Karpas-422 (cell line): ENCODE measurements around the gene AGBL4. TPM values are rescaled to one million over a fixed set of nuclear protein-coding genes. Genes with fewer than 3 reads are reported as not detected.

Source experiments
- DNase-seq: peaks from one replicate; pipeline ENCODE4 v3.0.0-alpha.2; 2015
- H2AFZ ChIP-seq: fragments of 200-600 bp; sonication (generic); 2 replicates; pipeline ENCODE4 v1.6.1; 2014; ENCODE audit warnings: antibody characterized with exemption, low read length, mixed read lengths
- H3K27ac ChIP-seq: fragments of 200-600 bp; sonication (generic); 2 replicates; pipeline ENCODE4 v1.5.1; 2014; ENCODE audit warnings: mild to moderate bottlenecking, low read length, moderate library complexity
- H3K27me3 ChIP-seq: fragments of 200-600 bp; sonication (generic); 2 replicates; pipeline ENCODE4 v1.6.1; 2014; ENCODE audit warnings: low read length, mixed read lengths
- H3K36me3 ChIP-seq: fragments of 200-600 bp; sonication (generic); 2 replicates; pipeline ENCODE4 v1.6.1; 2014; ENCODE audit warnings: low read length, mixed read lengths; ENCODE audit not compliant: insufficient read depth
- H3K4me1 ChIP-seq: fragments of 200-600 bp; sonication (generic); 2 replicates; pipeline ENCODE4 v1.6.1; 2014; ENCODE audit warnings: mild to moderate bottlenecking, low read length, mixed read lengths
- H3K4me2 ChIP-seq: fragments of 200-600 bp; sonication (generic); 2 replicates; pipeline ENCODE4 v1.6.1; 2014; ENCODE audit warnings: low read length, low read depth, mild to moderate bottlenecking; ENCODE audit not compliant: poor library complexity, severe bottlenecking
- H3K4me3 ChIP-seq: fragments of 200-600 bp; sonication (generic); 2 replicates; pipeline ENCODE4 v1.5.1; 2014; ENCODE audit warnings: mild to moderate bottlenecking, antibody characterized with exemption, low read length, mixed read lengths
- H3K79me2 ChIP-seq: fragments of 200-600 bp; sonication (generic); 2 replicates; pipeline ENCODE4 v1.6.1; 2014; ENCODE audit warnings: mild to moderate bottlenecking, low read length, mixed read lengths
- H3K9ac ChIP-seq: fragments of 200-600 bp; sonication (generic); 2 replicates; pipeline ENCODE4 v1.6.0; 2014; ENCODE audit warnings: low read length
- H3K9me2 ChIP-seq: fragments of 200-600 bp; sonication (generic), shearing (Covaris generic); replicated peaks from 2 replicates; pipeline ENCODE4 v1.6.0; 2014; ENCODE audit warnings: mild to moderate bottlenecking, low read length, moderate library complexity; ENCODE audit not compliant: insufficient read depth
- H3K9me3 ChIP-seq: fragments of 300-700, 200-600 bp; sonication (generic); 2 replicates; pipeline ENCODE4 v1.6.1; 2014; ENCODE audit warnings: low read length, mixed read lengths
- H4K20me1 ChIP-seq: fragments of 200-600 bp; sonication (generic); 2 replicates; pipeline ENCODE4 v1.6.1; 2014; ENCODE audit warnings: mild to moderate bottlenecking, antibody characterized with exemption, low read length, low read depth; ENCODE audit not compliant: insufficient read depth
- total RNA-seq: library from RNA; depleted of rRNA; stranded (reverse); fragments of >200 nt; shearing (Covaris generic); gene quantifications from 2 replicates; pipeline ENCODE4 v1.2.3, GENCODE V29; 2014; ENCODE audit warnings: low replicate concordance

Gene AGBL4
- total RNA-seq, 1 experiment from 2014 or later: not detected

- H3K27ac ChIP-seq: no peak overlapping the region
- H3K9ac ChIP-seq: no peak overlapping the region
- no peaks in the 10 kb centered on the region for H3K4me1 ChIP-seq
- H3K27me3 ChIP-seq: no peaks in the 10 kb centered on the region
- H3K9me3 ChIP-seq: no peaks in the 10 kb centered on the region
- H2AFZ ChIP-seq: no peak overlapping the region
- no peak for DNase-seq
- no peaks in the 10 kb centered on the region for H4K20me1 ChIP-seq
- H3K79me2 ChIP-seq: no peaks in the 10 kb centered on the region
- no peaks in the 10 kb centered on the region for H3K36me3 ChIP-seq
- no peak overlapping the region for H3K4me3 ChIP-seq
- no peaks in the 10 kb centered on the region for H3K9me2 ChIP-seq
- H3K4me2 ChIP-seq: no peak overlapping the region
Observed at GRCh38 chr1:48920851-48921250, 1102.9 kb downstream of the AGBL4 start.

GRCh38 chr1:48917901-48918603, 1105.7 kb downstream of the AGBL4 start:
- Histone ChIP-seq H3K27me3 (no peaks in the 10 kb centered on the region), H3K36me3 (no peaks in the 10 kb centered on the region), H3K9me3 (no peaks in the 10 kb centered on the region), H3K4me3 (no peak overlapping the region), H3K4me2 (no peak overlapping the region), H3K4me1 (no peaks in the 10 kb centered on the region), H3K9me2 (no peaks in the 10 kb centered on the region), H3K79me2 (no peaks in the 10 kb centered on the region), H2AFZ (no peak overlapping the region), H3K9ac (no peak overlapping the region), H3K27ac (no peak overlapping the region), H4K20me1 (no peaks in the 10 kb centered on the region)
- no peak for DNase-seq

- DNase-seq: no peak
- no peaks in the 10 kb centered on the region for H3K9me2 ChIP-seq
- no peaks in the 10 kb centered on the region for H3K9me3 ChIP-seq
- H2AFZ ChIP-seq: no peak overlapping the region
- no peaks in the 10 kb centered on the region for H3K4me1 ChIP-seq
- H3K4me3 ChIP-seq: no peak overlapping the region
- H4K20me1 ChIP-seq: no peaks in the 10 kb centered on the region
- H3K9ac ChIP-seq: no peak overlapping the region
- no peak overlapping the region for H3K4me2 ChIP-seq
- H3K79me2 ChIP-seq: no peaks in the 10 kb centered on the region
- H3K36me3 ChIP-seq: no peaks in the 10 kb centered on the region
- no peak overlapping the region for H3K27ac ChIP-seq
- no peaks in the 10 kb centered on the region for H3K27me3 ChIP-seq
Observed at GRCh38 chr1:48917070-48917454, 1106.7 kb downstream of the AGBL4 start.

- no peak overlapping the region for H3K4me2 ChIP-seq
- H3K4me3 ChIP-seq: no peak overlapping the region
- H3K36me3 ChIP-seq: no peaks in the 10 kb centered on the region
- H3K9ac ChIP-seq: no peak overlapping the region
- H4K20me1 ChIP-seq: no peaks in the 10 kb centered on the region
- H2AFZ ChIP-seq: no peak overlapping the region
- no peaks in the 10 kb centered on the region for H3K9me2 ChIP-seq
- DNase-seq: peak; percentile 66
- no peaks in the 10 kb centered on the region for H3K9me3 ChIP-seq
- no peaks in the 10 kb centered on the region for H3K79me2 ChIP-seq
- no peaks in the 10 kb centered on the region for H3K4me1 ChIP-seq
- H3K27me3 ChIP-seq: no peaks in the 10 kb centered on the region
- H3K27ac ChIP-seq: no peak overlapping the region
Observed at GRCh38 chr1:48916130-48917069, 1107.4 kb downstream of the AGBL4 start.

- Histone ChIP-seq H2AFZ (no peak overlapping the region), H3K4me2 (no peak overlapping the region), H3K9ac (no peak overlapping the region), H3K9me3 (no peaks in the 10 kb centered on the region), H3K79me2 (no peaks in the 10 kb centered on the region), H3K36me3 (no peaks in the 10 kb centered on the region), H3K27ac (no peak overlapping the region), H3K4me1 (no peaks in the 10 kb centered on the region), H3K27me3 (no peaks in the 10 kb centered on the region), H3K4me3 (no peak overlapping the region), H3K9me2 (no peaks in the 10 kb centered on the region), H4K20me1 (no peaks in the 10 kb centered on the region)
- DNase-seq: no peak
Observed at GRCh38 chr1:48908606-48909005, 1115.1 kb downstream of the AGBL4 start.

GRCh38 chr1:48906729-48907128, 1117.0 kb downstream of the AGBL4 start:
- H3K9me3 ChIP-seq: no peaks in the 10 kb centered on the region
- H3K9ac ChIP-seq: no peak overlapping the region
- no peaks in the 10 kb centered on the region for H3K36me3 ChIP-seq
- no peaks in the 10 kb centered on the region for H3K9me2 ChIP-seq
- H3K4me3 ChIP-seq: no peak overlapping the region
- H3K27ac ChIP-seq: no peak overlapping the region
- H2AFZ ChIP-seq: no peak overlapping the region
- no peaks in the 10 kb centered on the region for H3K79me2 ChIP-seq
- H3K27me3 ChIP-seq: no peaks in the 10 kb centered on the region
- no peak overlapping the region for H3K4me2 ChIP-seq
- no peaks in the 10 kb centered on the region for H3K4me1 ChIP-seq
- no peak for DNase-seq
- H4K20me1 ChIP-seq: no peaks in the 10 kb centered on the region

GRCh38 chr1:48906164-48906563, 1117.6 kb downstream of the AGBL4 start:
- Histone ChIP-seq H3K36me3 (no peaks in the 10 kb centered on the region), H3K79me2 (no peaks in the 10 kb centered on the region), H3K27ac (no peak overlapping the region), H3K9me2 (no peaks in the 10 kb centered on the region), H3K27me3 (no peaks in the 10 kb centered on the region), H3K4me2 (no peak overlapping the region), H3K9me3 (no peaks in the 10 kb centered on the region), H3K9ac (no peak overlapping the region), H4K20me1 (no peaks in the 10 kb centered on the region), H3K4me3 (no peak overlapping the region), H2AFZ (no peak overlapping the region), H3K4me1 (no peaks in the 10 kb centered on the region)
- no peak for DNase-seq

- no peak overlapping the region for H2AFZ ChIP-seq
- no peaks in the 10 kb centered on the region for H3K9me2 ChIP-seq
- H3K9me3 ChIP-seq: no peaks in the 10 kb centered on the region
- H3K27me3 ChIP-seq: no peaks in the 10 kb centered on the region
- DNase-seq: no peak
- H3K4me1 ChIP-seq: no peaks in the 10 kb centered on the region
- H3K27ac ChIP-seq: no peak overlapping the region
- H3K4me2 ChIP-seq: no peak overlapping the region
- no peaks in the 10 kb centered on the region for H4K20me1 ChIP-seq
- H3K79me2 ChIP-seq: no peaks in the 10 kb centered on the region
- H3K36me3 ChIP-seq: no peaks in the 10 kb centered on the region
- no peak overlapping the region for H3K4me3 ChIP-seq
- no peak overlapping the region for H3K9ac ChIP-seq
Observed at GRCh38 chr1:48903291-48903690, 1120.5 kb downstream of the AGBL4 start.
